ENCODE measurements around the gene INPP5F.

GRCh38 chr10:119680650-119681081 lies 45.2 kb upstream of the INPP5F start:
- TF ChIP-seq TRIM28 (IDR thresholded peaks at IDR 0.05) (no peak), POLR2A (conservative IDR thresholded peaks at IDR 0.05) (no peak), CHD2 (IDR thresholded peaks at IDR 0.05; ENCODE audit: low read depth, low read length) (no peak), NR2C1 (IDR thresholded peaks at IDR 0.05) (no peak), NR2C1 (tag; IDR thresholded peaks at IDR 0.05) (no peak), CTCF (IDR thresholded peaks at IDR 0.05 in 2 of 3, conservative IDR thresholded peaks at IDR 0.05 in 1 of 3; ENCODE audit: insufficient read depth in 2 of 3, low read depth in 1 of 3, low read length in 3 of 3) (no peak), NFE2L1 (tag; IDR thresholded peaks at IDR 0.05; ENCODE audit: borderline replicate concordance, low read depth) (no peak), ZNF318 (IDR thresholded peaks at IDR 0.05; ENCODE audit: borderline replicate concordance in 1 of 2, low read depth in 1 of 2) (no peak)

Measured in K562 (cell line).